Measurements from ENCODE around the gene REEP6. TPM values are rescaled to one million over a fixed set of nuclear protein-coding genes. Genes with fewer than 3 reads are reported as not detected.

The REEP6 gene
- total and polyA plus RNA-seq, 5 donors from 2014 or later, result 1.3 to 3.3 (median 2.2) TPM

DNA sequence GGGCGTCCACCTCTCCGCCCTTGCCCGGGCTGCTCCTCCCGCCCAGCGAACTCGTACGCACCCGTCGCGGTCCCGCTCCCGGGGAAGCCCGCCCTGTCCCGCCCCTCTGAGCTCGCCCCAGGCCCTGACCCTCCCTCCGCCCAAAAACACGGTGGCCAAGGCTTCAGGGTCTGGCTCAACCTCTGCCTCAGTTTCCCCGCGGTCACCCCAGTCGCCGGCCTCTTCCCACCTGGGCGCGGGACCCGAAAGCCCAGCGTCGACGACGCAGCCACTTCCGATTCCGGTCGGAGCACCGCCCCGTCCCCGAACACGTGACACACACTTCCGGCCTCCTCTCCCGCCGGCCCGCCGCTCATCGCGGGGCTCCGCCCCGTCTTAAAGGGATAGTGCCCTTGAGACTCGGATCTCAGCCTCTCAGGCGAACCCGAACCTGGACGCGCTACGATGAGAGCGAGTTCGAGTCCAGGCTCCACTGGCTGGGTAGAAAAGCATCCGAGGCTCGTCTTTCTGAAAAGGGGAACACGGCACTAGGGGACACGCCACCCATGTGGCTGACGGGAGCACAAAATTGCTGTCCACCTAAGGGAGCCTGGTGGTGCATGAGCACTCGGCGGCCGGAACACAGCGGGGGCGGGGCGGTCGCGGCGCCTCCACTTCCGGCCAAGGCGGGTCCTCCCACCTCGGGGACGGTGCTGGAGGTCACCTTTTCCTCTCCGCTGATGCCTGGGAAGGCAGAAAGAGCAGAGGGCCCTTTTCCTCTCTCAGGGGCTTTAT, 11.9 kb upstream of the REEP6 start, which contains the start of gene C19orf25:
Gene C19orf25, minus strand, starts transcription at position 282 of the 774 bp plus-strand sequence. CDS start 312 bp downstream, outside the sequence.
- Mint-ChIP-seq H3K27me3 (peaks cover 13% of the 10 kb centered on the region), H3K9me3 (no peaks in the 10 kb centered on the region), H3K4me3 (peak within 1 kb of the TSS; percentile 95 to 99 (median 98)), H3K36me3 (no peaks in the 10 kb centered on the region), H3K27ac (peak within 1 kb of the TSS; percentile 83 to 99 (median 96)), H3K4me1 (peaks cover 4 to 30% (median 11%) of the 10 kb centered on the region in 4 donors)
- Histone ChIP-seq H3K36me3 (ENCODE audit: control insufficient read depth, insufficient read depth, low read length) (peaks cover 5% of the 10 kb centered on the region), H3K27ac (ENCODE audit: insufficient read depth, low read length, poor library complexity, severe bottlenecking) (peak within 1 kb of the TSS; percentile 86), H3K4me1 (ENCODE audit: control insufficient read depth, insufficient read depth, low read length, poor library complexity, severe bottlenecking) (peaks cover 20% of the 10 kb centered on the region), H3K9me3 (ENCODE audit: control insufficient read depth in 2 of 2, low read length in 2 of 2) (no peaks in the 10 kb centered on the region), H3K4me3 (ENCODE audit: low read depth, low read length) (peak within 1 kb of the TSS; percentile 64), H3K27me3 (ENCODE audit: control insufficient read depth, insufficient read depth, low read length) (no peaks in the 10 kb centered on the region)
- DNase-seq (peak; percentile 85 to 95 (median 89)), ATAC-seq (ENCODE audit: low read depth in 2 of 2) (peak; percentile 96 to 97)

DNA sequence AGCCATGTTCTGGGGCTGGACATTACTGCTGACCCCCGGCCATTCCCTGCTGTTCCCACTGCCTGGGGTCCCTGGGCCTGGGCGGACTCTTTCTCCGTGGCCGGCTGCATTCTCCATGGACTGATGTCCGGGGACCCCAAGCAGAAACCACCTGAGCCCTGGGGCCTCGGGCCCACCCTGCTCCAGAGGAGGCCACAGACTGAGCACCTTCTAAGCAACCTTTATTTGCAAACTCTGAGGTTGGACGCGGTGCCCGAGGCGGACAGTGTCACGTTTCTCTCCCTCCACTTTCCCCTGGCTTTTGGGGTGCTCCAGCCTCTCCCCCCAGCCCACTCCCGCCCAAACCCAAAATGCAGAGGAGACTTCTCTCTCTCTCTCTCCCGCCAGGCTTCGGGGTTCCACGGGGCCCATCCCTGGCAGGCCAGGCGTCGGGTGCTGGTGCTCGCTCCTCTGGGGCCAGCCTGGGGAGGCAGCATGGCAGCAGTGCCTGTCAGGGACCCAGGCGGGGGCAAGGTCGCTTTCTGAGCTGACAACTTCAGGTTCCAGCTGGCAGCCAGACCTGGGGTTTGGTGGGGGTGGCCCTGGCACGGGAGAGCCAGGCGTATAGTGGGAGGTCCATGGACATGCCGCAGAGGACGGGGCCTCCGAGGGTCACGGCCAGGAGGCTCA, 9.6 kb upstream of the REEP6 start:
- Mint-ChIP-seq H3K27ac (no peak overlapping the region), H3K36me3 (no peaks in the 10 kb centered on the region), H3K27me3 (peaks cover 13% of the 10 kb centered on the region), H3K9me3 (no peaks in the 10 kb centered on the region), H3K4me1 (peaks cover 4 to 27% (median 11%) of the 10 kb centered on the region in 4 donors), H3K4me3 (no peak overlapping the region)
- Histone ChIP-seq H3K4me3 (ENCODE audit: low read depth, low read length) (no peak overlapping the region), H3K27me3 (ENCODE audit: control insufficient read depth, insufficient read depth, low read length) (no peaks in the 10 kb centered on the region), H3K36me3 (ENCODE audit: control insufficient read depth, insufficient read depth, low read length) (peaks cover 3% of the 10 kb centered on the region), H3K4me1 (ENCODE audit: control insufficient read depth, insufficient read depth, low read length, poor library complexity, severe bottlenecking) (peaks cover 20% of the 10 kb centered on the region), H3K9me3 (ENCODE audit: control insufficient read depth in 2 of 2, low read length in 2 of 2) (no peaks in the 10 kb centered on the region), H3K27ac (ENCODE audit: insufficient read depth, low read length, poor library complexity, severe bottlenecking) (no peak overlapping the region)
- no peak for ATAC-seq (ENCODE audit: low read depth in 2 of 2)
- DNase-seq, result no peak

- H3K4me1 ChIP-seq (ENCODE audit: control insufficient read depth, insufficient read depth, low read length, poor library complexity, severe bottlenecking), result peaks cover 20% of the 10 kb centered on the region
- Mint-ChIP-seq H3K4me1 (peaks cover 4 to 21% (median 11%) of the 10 kb centered on the region in 4 donors), H3K27ac (no peak overlapping the region), H3K9me3 (no peaks in the 10 kb centered on the region), H3K27me3 (peaks cover 13% of the 10 kb centered on the region), H3K36me3 (no peaks in the 10 kb centered on the region), H3K4me3 (no peak overlapping the region)
- no peak for DNase-seq
- H3K4me3 ChIP-seq (ENCODE audit: low read depth, low read length), result no peak overlapping the region
- no peak overlapping the region for H3K27ac ChIP-seq (ENCODE audit: insufficient read depth, low read length, poor library complexity, severe bottlenecking)
- H3K9me3 ChIP-seq (ENCODE audit: control insufficient read depth in 2 of 2, low read length in 2 of 2), result no peaks in the 10 kb centered on the region
- no peak for ATAC-seq (ENCODE audit: low read depth in 2 of 2)
- H3K36me3 ChIP-seq (ENCODE audit: control insufficient read depth, insufficient read depth, low read length), result no peaks in the 10 kb centered on the region
- no peaks in the 10 kb centered on the region for H3K27me3 ChIP-seq (ENCODE audit: control insufficient read depth, insufficient read depth, low read length)
Observed at GRCh38 chr19:1481893-1482360, 9.1 kb upstream of the REEP6 start.

DNA sequence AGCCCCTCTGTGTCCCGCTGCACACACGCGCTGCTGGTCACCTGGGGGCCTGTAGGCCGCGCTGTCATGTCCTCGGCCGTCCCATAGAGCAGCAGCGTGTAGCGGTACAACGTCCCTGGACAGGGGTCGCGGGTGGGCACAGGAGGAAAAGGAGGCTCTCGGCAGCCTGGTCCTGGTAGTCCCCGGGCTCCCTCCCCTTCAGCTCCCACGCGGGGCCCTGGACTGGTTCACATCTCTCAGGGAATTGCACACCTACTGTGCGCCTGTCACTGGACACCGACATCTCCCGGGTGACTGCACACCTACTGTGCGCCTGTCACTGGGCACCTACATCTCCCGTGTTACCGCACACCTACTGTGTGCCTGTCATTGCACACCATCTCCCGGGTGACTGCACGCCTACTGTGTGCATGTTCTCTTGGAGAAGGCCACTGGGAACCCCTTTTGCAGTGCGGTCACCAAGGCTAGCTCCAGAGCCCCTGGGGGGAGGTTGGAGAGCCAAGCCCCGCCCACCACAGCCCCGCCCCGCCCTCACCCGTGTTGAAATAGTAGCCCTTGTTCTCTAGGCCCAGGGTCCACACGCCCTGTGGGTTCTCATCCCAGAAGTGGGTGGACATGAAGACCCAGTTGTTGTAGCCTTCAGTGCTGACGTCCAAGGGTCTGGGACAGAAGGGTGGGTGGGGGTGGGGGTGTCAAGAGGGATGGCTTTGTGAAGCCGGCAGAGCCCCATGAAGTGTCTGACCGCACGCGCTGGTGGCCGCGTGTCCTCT, 8.4 kb upstream of the REEP6 start:
- Mint-ChIP-seq H3K9me3 (no peaks in the 10 kb centered on the region), H3K4me3 (peak overlapping the region in 2 of 4 donors; percentile 32 to 54), H3K27ac (peak overlapping the region in 1 of 3 donors; percentile 69), H3K36me3 (no peaks in the 10 kb centered on the region), H3K4me1 (peaks cover 0 to 15% (median 7%) of the 10 kb centered on the region in 4 donors), H3K27me3 (peaks cover 13% of the 10 kb centered on the region)
- no peaks in the 10 kb centered on the region for H3K9me3 ChIP-seq (ENCODE audit: control insufficient read depth in 2 of 2, low read length in 2 of 2)
- no peaks in the 10 kb centered on the region for H3K36me3 ChIP-seq (ENCODE audit: control insufficient read depth, insufficient read depth, low read length)
- no peak for DNase-seq
- H3K27me3 ChIP-seq (ENCODE audit: control insufficient read depth, insufficient read depth, low read length), result no peaks in the 10 kb centered on the region
- no peak overlapping the region for H3K4me3 ChIP-seq (ENCODE audit: low read depth, low read length)
- peaks cover 17% of the 10 kb centered on the region for H3K4me1 ChIP-seq (ENCODE audit: control insufficient read depth, insufficient read depth, low read length, poor library complexity, severe bottlenecking)
- no peak overlapping the region for H3K27ac ChIP-seq (ENCODE audit: insufficient read depth, low read length, poor library complexity, severe bottlenecking)
- no peak for ATAC-seq (ENCODE audit: low read depth in 2 of 2)

DNA sequence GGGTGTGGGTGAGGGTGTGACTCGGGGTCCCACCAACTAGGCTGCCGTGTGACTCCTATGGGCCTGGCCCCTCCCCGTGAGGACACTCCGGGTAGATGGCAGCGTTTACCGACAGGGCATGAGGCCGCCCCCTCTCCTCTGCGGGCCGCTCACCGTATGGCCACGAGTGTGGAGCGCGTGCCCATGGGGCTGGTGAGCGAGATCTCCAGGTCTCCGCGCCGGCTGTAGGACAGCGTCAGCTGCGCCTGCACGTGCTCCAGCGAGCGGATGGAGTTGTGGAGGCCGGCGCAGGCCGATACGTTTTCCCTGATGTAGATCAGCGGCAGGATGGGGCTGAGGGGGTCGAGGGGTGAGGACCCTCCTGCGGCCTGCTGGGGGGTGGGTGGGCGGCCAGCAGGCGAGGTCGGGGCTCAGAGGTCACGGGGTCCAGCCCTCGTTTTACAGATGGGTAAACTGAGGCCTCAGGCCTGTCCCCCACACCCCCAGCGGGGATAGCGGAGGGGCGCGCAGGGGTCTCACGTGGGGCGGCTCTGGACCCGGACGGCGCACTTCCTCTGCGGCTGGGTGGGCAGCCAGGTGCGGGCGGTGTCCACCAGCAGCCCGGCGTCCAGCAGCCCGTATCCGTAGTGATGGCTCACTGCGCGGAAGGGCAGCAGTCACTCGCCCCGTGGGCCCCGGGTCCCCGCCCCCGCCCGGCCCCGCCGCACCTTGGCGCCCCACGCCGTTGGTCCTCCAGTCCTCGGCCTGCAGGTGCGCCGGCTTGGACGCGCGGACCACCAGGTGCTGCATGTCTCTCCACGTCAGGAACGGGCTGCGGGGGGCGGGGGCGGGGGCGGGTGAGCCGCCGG, 7.6 kb upstream of the REEP6 start:
- no peak overlapping the region for H3K27ac Mint-ChIP-seq
- Histone ChIP-seq H3K4me3 (ENCODE audit: low read depth, low read length) (no peak overlapping the region), H3K4me1 (ENCODE audit: control insufficient read depth, insufficient read depth, low read length, poor library complexity, severe bottlenecking) (peaks cover 9% of the 10 kb centered on the region), H3K9me3 (ENCODE audit: control insufficient read depth in 2 of 2, low read length in 2 of 2) (no peaks in the 10 kb centered on the region), H3K36me3 (ENCODE audit: control insufficient read depth, insufficient read depth, low read length) (no peaks in the 10 kb centered on the region), H3K27me3 (ENCODE audit: control insufficient read depth, insufficient read depth, low read length) (no peaks in the 10 kb centered on the region), H3K27ac (ENCODE audit: insufficient read depth, low read length, poor library complexity, severe bottlenecking) (no peak overlapping the region)
- H3K4me1 Mint-ChIP-seq, result peaks cover 0 to 11% (median 7%) of the 10 kb centered on the region in 4 donors
- no peaks in the 10 kb centered on the region for H3K9me3 Mint-ChIP-seq
- ATAC-seq (ENCODE audit: low read depth in 2 of 2) (no peak), DNase-seq (no peak)
- no peaks in the 10 kb centered on the region for H3K36me3 Mint-ChIP-seq
- peaks cover 13% of the 10 kb centered on the region for H3K27me3 Mint-ChIP-seq
- peak overlapping the region in 1 of 4 donors; percentile 32 for H3K4me3 Mint-ChIP-seq

- no peaks in the 10 kb centered on the region for H3K9me3 Mint-ChIP-seq
- H3K27me3 ChIP-seq (ENCODE audit: control insufficient read depth, insufficient read depth, low read length), result no peaks in the 10 kb centered on the region
- ATAC-seq (ENCODE audit: low read depth in 2 of 2) (no peak), DNase-seq (no peak)
- no peaks in the 10 kb centered on the region for H3K36me3 Mint-ChIP-seq
- H3K4me1 Mint-ChIP-seq, result peaks cover 0 to 9% (median 6%) of the 10 kb centered on the region in 4 donors
- H3K27ac Mint-ChIP-seq, result no peak overlapping the region
- no peaks in the 10 kb centered on the region for H3K36me3 ChIP-seq (ENCODE audit: control insufficient read depth, insufficient read depth, low read length)
- H3K27ac ChIP-seq (ENCODE audit: insufficient read depth, low read length, poor library complexity, severe bottlenecking), result no peak overlapping the region
- H3K4me3 ChIP-seq (ENCODE audit: low read depth, low read length), result no peak overlapping the region
- no peak overlapping the region for H3K4me3 Mint-ChIP-seq
- peaks cover 11% of the 10 kb centered on the region for H3K27me3 Mint-ChIP-seq
- H3K4me1 ChIP-seq (ENCODE audit: control insufficient read depth, insufficient read depth, low read length, poor library complexity, severe bottlenecking), result peaks cover 5% of the 10 kb centered on the region
- no peaks in the 10 kb centered on the region for H3K9me3 ChIP-seq (ENCODE audit: control insufficient read depth in 2 of 2, low read length in 2 of 2)
Observed at GRCh38 chr19:1483979-1484428, 7.0 kb upstream of the REEP6 start.
